HepG2 (cell line): ENCODE results near the gene MRPL27. TPM values are rescaled to one million over a fixed set of nuclear protein-coding genes. Genes with fewer than 3 reads are reported as not detected.

Experiments used
- ATAC-seq: fragments of 200-7000 bp; cut with Tn5 transposase; 3 replicates; pipeline ENCODE4 v1.9.1; 2020; ENCODE audit warnings: mild to moderate bottlenecking, moderate library complexity
- BruUV-seq: library from RNA; stranded (reverse); fragments of 400-500 nt; replicated peaks from 2 replicates; lab custom pipeline; 2021; lab: Mats Ljungman, UMichigan
- CTCF ChIA-PET: fragments of 300-600 bp; formaldehyde crosslinking; extraction: SDS; loops from one replicate; lab custom pipeline; 2021; ENCODE audit warnings: low total read pairs, inconsistent platforms, low intra/inter-chr PET ratio; lab: Yijun Ruan, JAX
- POLR2A ChIA-PET: fragments of 350-600 bp; sonication (Branson Sonifier 250); formaldehyde crosslinking; loops from one replicate; lab custom pipeline; 2020; ENCODE audit warnings: antibody characterized with exemption, inconsistent platforms; lab: Yijun Ruan, JAX
- DNase-seq: peaks from one replicate; pipeline ENCODE4 v3.0.0-alpha.2; 2015; ENCODE audit warnings: low spot score
- FAIRE-seq: peaks from 3 replicates; lab custom pipeline; 2011; peaks lifted over from hg19 to GRCh38; lab: Jason Lieb, UNC
- H2AFZ ChIP-seq: one replicate; pipeline ENCODE4 v1.6.1; 2011; ENCODE audit warnings: low read length, inconsistent platforms
- H3K27ac ChIP-seq: fragments of 300-600 bp; 3 replicates; pipeline ENCODE4 v1.8.0; 2011; ENCODE audit warnings: mixed run types, mild to moderate bottlenecking, mixed read lengths, low read length, inconsistent platforms; ENCODE audit not compliant: insufficient read depth; ENCODE audit errors: extremely low read length
- H3K27me3 ChIP-seq, 2 experiments: fragments of 200-600 bp in 1 of 2; 2 replicates in 1 of 2; 3 replicates in 1 of 2; pipeline versions ENCODE4 v1.6.0 to v1.8.0; 2011; ENCODE audit warnings: low read length in 2 of 2, mild to moderate bottlenecking in 2 of 2, moderate library complexity in 2 of 2, inconsistent platforms in 1 of 2; ENCODE audit not compliant: insufficient read depth in 2 of 2, control insufficient read depth in 1 of 2
- H3K36me3 ChIP-seq, 2 experiments: fragments of 200-600 bp in 1 of 2; replicated peaks in 1 of 2; 2 replicates in 1 of 2; 3 replicates in 1 of 2; pipeline versions ENCODE4 v1.5.1 to v1.8.0; 2011; ENCODE audit warnings: low read length in 2 of 2, inconsistent platforms in 1 of 2; ENCODE audit not compliant: insufficient read depth in 2 of 2, control insufficient read depth in 1 of 2
- H3K4me1 ChIP-seq: 2 replicates; pipeline ENCODE4 v1.5.1; 2012; ENCODE audit warnings: low read length, inconsistent platforms; ENCODE audit not compliant: insufficient read depth
- H3K4me2 ChIP-seq: 2 replicates; pipeline ENCODE4 v1.6.0; 2011; ENCODE audit warnings: low read depth, low read length, inconsistent platforms
- H3K4me3 ChIP-seq, 3 experiments: fragments of 200-600 bp in 1 of 3; sonication (generic), shearing (Covaris generic) in 1 of 3; replicated peaks in 1 of 3; 2 replicates each; pipeline ENCODE4 v1.5.1; 2011 to 2016; ENCODE audit warnings: low read length in 3 of 3, inconsistent platforms in 2 of 3, low read depth in 2 of 3, mild to moderate bottlenecking in 2 of 3, control low read depth in 1 of 3, mixed read lengths in 1 of 3; ENCODE audit not compliant: insufficient read depth in 1 of 3
- H3K79me2 ChIP-seq: one replicate; pipeline ENCODE4 v1.6.1; 2011; ENCODE audit warnings: low read length, inconsistent platforms; ENCODE audit not compliant: insufficient read depth
- H3K9ac ChIP-seq: 2 replicates; pipeline ENCODE4 v1.6.0; 2011; ENCODE audit warnings: mild to moderate bottlenecking, low read depth, low read length, inconsistent platforms; ENCODE audit not compliant: insufficient read depth
- H3K9me3 ChIP-seq: 2 replicates; pipeline ENCODE4 v1.5.1; 2012; ENCODE audit warnings: mild to moderate bottlenecking, low read length
- H4K20me1 ChIP-seq: 2 replicates; pipeline ENCODE4 v1.6.0; 2011; ENCODE audit warnings: inconsistent platforms, mild to moderate bottlenecking, low read length, moderate library complexity; ENCODE audit not compliant: insufficient read depth
- CREBL2 ChIP-seq: sonication (generic); formaldehyde crosslinking; IDR thresholded peaks from 2 replicates; pipeline ENCODE4 v1.8.1; 2023; ENCODE audit warnings: missing genetic modification reagents, mild to moderate bottlenecking, borderline replicate concordance
- HOXA5 ChIP-seq: sonication (generic); formaldehyde crosslinking; IDR thresholded peaks from 2 replicates; pipeline ENCODE4 v1.4.0; 2020; ENCODE audit warnings: missing genetic modification reagents
- IKZF4 ChIP-seq: sonication (generic); formaldehyde crosslinking; IDR thresholded peaks from 2 replicates; pipeline ENCODE4 v1.5.1; 2020; ENCODE audit warnings: borderline replicate concordance, mild to moderate bottlenecking, low read depth, missing genetic modification reagents; ENCODE audit errors: not compliant biosample characterization
- KLF6 ChIP-seq: IDR thresholded peaks from 2 replicates; pipeline ENCODE4 v1.8.0; 2016; ENCODE audit warnings: missing biosample characterization, missing genetic modification reagents
- RXRA ChIP-seq: sonication (generic); formaldehyde crosslinking; IDR thresholded peaks from 2 replicates; pipeline ENCODE4 v1.5.1; 2020; ENCODE audit warnings: missing genetic modification reagents
- SRSF1 ChIP-seq: fragments of 200-400 bp; formaldehyde crosslinking; optimal IDR thresholded peaks from 2 replicates; pipeline ENCODE3; 2017; ENCODE audit warnings: mild to moderate bottlenecking, low read depth, low read length, moderate library complexity
- TARDBP ChIP-seq: sonication (generic); formaldehyde crosslinking; IDR thresholded peaks from 2 replicates; pipeline ENCODE4 v1.8.0; 2022; ENCODE audit warnings: mild to moderate bottlenecking, missing genetic modification reagents
- TERF1 ChIP-seq: sonication (generic); formaldehyde crosslinking; IDR thresholded peaks from 2 replicates; pipeline ENCODE4 v1.8.0; 2022; ENCODE audit warnings: mild to moderate bottlenecking, missing genetic modification reagents, moderate library complexity
- TFAP4 ChIP-seq: sonication (generic); IDR thresholded peaks from 2 replicates; pipeline ENCODE4 v1.6.1; 2016; ENCODE audit warnings: low read depth, borderline replicate concordance
- ZKSCAN1 ChIP-seq: fragments of 150-350 bp; IDR thresholded peaks from 2 replicates; pipeline ENCODE4 v1.6.1; 2014; ENCODE audit warnings: low read length
- ZNF264 ChIP-seq: sonication (generic); formaldehyde crosslinking; IDR thresholded peaks from 2 replicates; pipeline ENCODE4 v1.4.0; 2020; ENCODE audit warnings: missing genetic modification reagents
- ZNF333 ChIP-seq: sonication (generic); formaldehyde crosslinking; IDR thresholded peaks from 2 replicates; pipeline ENCODE4 v1.4.0; 2020; ENCODE audit warnings: mild to moderate bottlenecking, missing genetic modification reagents, borderline replicate concordance
- ZNF484 ChIP-seq: sonication (generic); formaldehyde crosslinking; IDR thresholded peaks from 2 replicates; pipeline ENCODE4 v1.5.1; 2020; ENCODE audit warnings: mild to moderate bottlenecking, low read depth, missing genetic modification reagents, borderline replicate concordance
- ZNF557 ChIP-seq: sonication (generic); formaldehyde crosslinking; IDR thresholded peaks from 2 replicates; pipeline ENCODE4 v1.4.0; 2020; ENCODE audit warnings: missing genetic modification reagents
- ZNF572 ChIP-seq: sonication (generic); formaldehyde crosslinking; IDR thresholded peaks from 2 replicates; pipeline ENCODE4 v1.5.1; 2020; ENCODE audit warnings: mild to moderate bottlenecking, missing genetic modification reagents
- WGBS: methylation state at CpG from one replicate; pipeline ENCODE4 v1.1.6; 2017; ENCODE audit warnings: low lambda C conversion rate; 5-methylcytosine and 5-hydroxymethylcytosine counted together
- in situ Hi-C: cut with HindIII; loops from 2 replicates; pipeline ENCODE4 v1.10.0; 2017; ENCODE audit warnings: low pct_unique_long_range_greater_than_20kb; ENCODE audit not compliant: extremely low pct_ligation_motif_present
- intact Hi-C: fragments of 100-400 bp; cut with micrococcal nuclease; formaldehyde crosslinking; loops from one replicate; pipeline ENCODE4 v1.10.0; 2022; ENCODE audit not compliant: unreplicated experiment
- polyA plus RNA-seq, 8 experiments: library from polyadenylated mRNA; depleted of rRNA in 3 of 8; stranded (reverse) in 7 of 8; unstranded in 1 of 8; fragments of >200 nt; fragmentation: Illumina TruSeq in 4 of 8; extraction: Trizol in 4 of 8; gene quantifications; 2 replicates each; pipeline versions ENCODE4 v1.2.1 to v1.2.3, GENCODE V29; 2011 to 2016; ENCODE audit warnings: low read depth in 4 of 8, missing spikeins in 1 of 8, mixed read lengths in 1 of 8; ENCODE audit not compliant: insufficient read depth in 1 of 8
- total RNA-seq, 5 experiments: library from RNA; depleted of rRNA; stranded (reverse); fragments of >200 nt; fragmentation: Illumina TruSeq; extraction: Trizol; gene quantifications; 2 replicates each; pipeline ENCODE4 v1.2.3, GENCODE V29; 2016; ENCODE audit warnings: low read depth in 1 of 5

Gene MRPL27
- total and polyA plus RNA-seq, 2 of the 13 experiments (the other 11 are each of a cell fraction or from before 2014, with no cell fraction given) = 137 to 217 TPM

- ChIA-PET CTCF (no interaction called here), POLR2A (no interaction called here)
- BruUV-seq = no TSS peak
- Histone ChIP-seq H3K9me3 (no peaks in the 10 kb centered on the region), H3K4me1 (0 out of 2 replicates have a peak, but pooled peaks cover 5% of the 10 kb centered on the region), H3K79me2 (no peaks in the 10 kb centered on the region), H3K4me3 (no peak overlapping the region), H4K20me1 (no peaks in the 10 kb centered on the region), H3K27ac (no peak overlapping the region), H2AFZ (no peak overlapping the region), H3K4me2 (no peak overlapping the region), H3K36me3 (no peaks in the 10 kb centered on the region), H3K27me3 (peaks cover 4 to 40% of the 10 kb centered on the region in 2 experiments; a peak in 4 of 5 replicates), H3K9ac (no peak overlapping the region)
- WGBS = 3% methylated on average over 4 of the region's 4 CpGs
- intact Hi-C loops = no loop called here
- in situ Hi-C loops = no loop called here
- FAIRE-seq = no peak
- no peak for ATAC-seq
- DNase-seq = no peak
- TF ChIP-seq ZNF484 (no peak), ZKSCAN1 (no peak), TFAP4 (no peak), ZNF557 (CRISPR knock-in tag) (no peak), SRSF1 (no peak), IKZF4 (CRISPR knock-in tag) (no peak), TERF1 (no peak), ZNF264 (CRISPR knock-in tag) (no peak), KLF6 (CRISPR knock-in tag) (no peak), CREBL2 (CRISPR knock-in tag) (no peak), TARDBP (CRISPR knock-in tag) (no peak), ZNF572 (CRISPR knock-in tag) (no peak), RXRA (CRISPR knock-in tag) (no peak), HOXA5 (no peak), ZNF333 (CRISPR knock-in tag) (no peak)
These were observed 41.7 kb downstream of the MRPL27 start for GRCh38 chr17:50331085-50331791.
